Activated CD4-positive, alpha-beta T cell treated with anti-CD3 and anti-CD28 coated beads, Interleukin-10, Interleukin-2, amounts not matched to agents 100 ng/mL and 50 ng/mL, durations not matched to agents 16 hours and 8 hours (primary cell): ENCODE measurements around the gene ARHGEF26.
"Not testable (repeated sequence)": the region's sequence is repeated elsewhere in the genome, so short reads cannot be mapped to it uniquely, and the experiment has no call there.

Experiments
- DNase-seq: peaks from one replicate; pipeline ENCODE4 v3.0.0-alpha.2; 2020

ARHGEF26 gene

GRCh38 chr3:154120961-154121700 is at the start of gene ARHGEF26:
TSS of gene ARHGEF26 (plus strand) at chr3:154121390. CDS start at chr3:154121993, 603 bp downstream.
- DNase-seq: peak; percentile 84

- no peak for DNase-seq
Measured at GRCh38 chr3:154074966-154075365, 46.2 kb upstream of the ARHGEF26 start.

GRCh38 chr3:154078672-154079071 is 42.5 kb upstream of the ARHGEF26 start:
- no peak for DNase-seq

- no peak for DNase-seq
Measured at GRCh38 chr3:154081305-154081704, 39.9 kb upstream of the ARHGEF26 start.

GRCh38 chr3:154085071-154085470 is 36.1 kb upstream of the ARHGEF26 start:
- DNase-seq: no peak

DNA sequence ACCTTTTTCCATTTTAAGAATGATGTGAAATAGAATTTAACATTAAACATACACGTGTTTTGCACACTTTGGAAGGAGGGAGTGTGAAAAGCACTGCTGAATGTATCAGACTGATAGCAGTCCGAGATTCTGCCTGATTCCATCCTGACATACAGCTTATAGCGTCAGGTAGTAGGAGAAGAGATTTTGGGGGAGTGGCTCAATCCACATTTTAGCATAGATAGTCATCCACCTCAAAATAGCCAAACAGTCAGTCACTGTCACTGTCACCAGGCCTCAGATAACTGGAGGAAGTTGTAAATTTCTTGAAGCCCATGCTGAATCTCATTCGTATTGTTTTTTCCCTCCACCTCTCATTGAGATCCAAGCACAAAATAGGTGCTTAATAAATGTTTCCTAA is 35.4 kb upstream of the ARHGEF26 start:
- no peak for DNase-seq

DNA sequence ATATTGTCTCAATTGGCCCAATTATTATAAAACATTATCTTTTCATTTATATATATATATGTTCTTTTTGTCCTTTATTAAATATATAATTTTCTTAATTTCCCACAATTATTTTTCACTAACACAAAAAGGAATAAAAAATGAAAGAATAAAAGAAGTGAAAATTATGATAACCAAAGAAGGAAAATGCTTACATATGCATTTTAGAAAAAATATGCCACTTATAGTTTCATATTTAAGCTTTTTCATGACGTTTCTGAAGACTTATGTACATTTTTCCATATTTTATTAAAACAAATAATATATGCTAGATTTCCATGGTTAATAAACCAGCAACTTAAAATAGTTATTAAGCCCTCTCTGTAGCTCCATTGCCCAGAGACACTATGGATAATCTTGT is 34.9 kb upstream of the ARHGEF26 start:
- no peak for DNase-seq

DNA sequence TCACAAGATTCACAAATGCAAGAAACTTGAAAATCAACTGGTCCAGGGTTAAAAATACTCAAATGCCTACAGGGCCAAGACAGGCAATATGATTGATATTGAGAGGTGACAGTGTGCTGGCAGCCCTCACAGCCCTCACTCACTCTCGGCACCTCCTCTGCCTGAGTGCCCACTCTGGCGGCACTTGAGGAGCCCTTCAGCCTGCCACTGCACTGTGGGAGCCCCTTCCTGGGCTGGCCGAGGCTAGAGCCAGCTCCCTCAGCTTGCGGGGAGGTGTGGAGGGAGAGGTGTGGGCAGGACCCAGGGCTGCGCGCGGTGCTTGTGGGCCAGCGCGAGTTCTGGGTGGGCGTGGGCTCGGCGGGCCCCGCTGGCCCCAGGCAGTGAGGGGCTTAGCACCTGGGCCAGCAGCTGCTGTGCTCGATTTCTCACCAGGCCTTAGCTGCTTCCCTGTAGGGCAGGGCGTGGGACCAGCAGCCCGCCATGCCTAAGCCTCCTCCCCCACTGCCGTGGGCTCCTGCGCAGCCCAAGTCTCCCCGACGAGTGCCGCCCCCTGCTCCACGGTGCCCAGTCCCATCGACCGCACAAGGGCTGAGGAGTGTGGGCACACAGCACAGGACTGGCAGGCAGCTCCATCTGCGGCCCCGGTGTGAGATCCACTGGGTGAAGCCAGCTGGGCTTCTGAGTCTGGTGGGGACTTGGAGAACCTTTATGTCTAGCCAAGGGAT is 33.3 kb upstream of the ARHGEF26 start:
- DNase-seq: not testable (repeated sequence)

- DNase-seq: no peak
Measured at GRCh38 chr3:154089421-154090420, 31.5 kb upstream of the ARHGEF26 start.

GRCh38 chr3:154094051-154094450 is 27.1 kb upstream of the ARHGEF26 start:
- DNase-seq: no peak

DNA sequence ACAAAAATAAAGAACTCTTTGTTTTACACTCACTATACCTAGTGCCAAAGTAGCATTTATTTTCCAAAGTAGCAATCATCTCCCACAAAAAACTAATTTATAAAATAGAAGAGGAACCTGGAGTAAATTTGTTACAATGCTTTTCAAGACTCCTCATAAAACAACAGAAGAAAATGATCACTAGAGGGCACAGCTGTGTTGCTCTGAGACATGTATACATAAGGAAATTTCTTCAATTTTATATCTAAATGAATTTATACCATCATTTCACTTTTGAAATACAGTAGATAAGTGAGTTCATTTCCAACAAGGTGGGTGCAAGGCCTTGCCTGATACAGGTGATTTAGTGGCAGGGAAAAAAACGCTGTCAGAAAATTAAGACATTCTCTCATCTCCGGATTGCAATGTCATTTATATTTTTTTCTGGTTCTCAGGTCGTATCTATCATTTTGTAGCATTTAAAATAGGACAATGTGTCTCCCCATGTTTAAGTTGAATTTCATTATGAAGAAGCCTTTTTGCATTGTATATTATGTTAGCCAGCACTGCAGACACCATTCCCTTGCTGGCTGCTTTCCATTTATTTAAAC is 25.3 kb upstream of the ARHGEF26 start:
- no peak for DNase-seq

GRCh38 chr3:154098376-154098775 is 22.8 kb upstream of the ARHGEF26 start:
- DNase-seq: no peak

DNA sequence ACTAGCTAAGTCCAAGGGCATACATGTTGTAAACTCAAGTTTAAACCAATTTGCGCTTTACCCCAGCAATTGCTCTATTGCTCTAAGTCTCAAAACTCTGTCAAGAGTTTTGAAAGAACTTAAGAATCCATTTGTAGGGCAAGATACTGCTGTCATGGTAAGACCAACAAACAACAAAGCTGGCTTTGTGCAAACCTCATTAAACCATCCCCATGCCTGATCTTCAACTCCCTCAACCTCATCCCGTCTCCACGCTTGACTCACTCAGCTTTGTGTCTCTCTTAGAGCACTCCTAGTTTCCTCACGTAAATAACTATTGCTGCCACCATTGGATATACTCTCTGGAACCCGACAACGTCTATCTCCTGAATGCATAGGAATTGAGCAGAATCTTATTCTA is 20.6 kb upstream of the ARHGEF26 start:
- DNase-seq: no peak

DNA sequence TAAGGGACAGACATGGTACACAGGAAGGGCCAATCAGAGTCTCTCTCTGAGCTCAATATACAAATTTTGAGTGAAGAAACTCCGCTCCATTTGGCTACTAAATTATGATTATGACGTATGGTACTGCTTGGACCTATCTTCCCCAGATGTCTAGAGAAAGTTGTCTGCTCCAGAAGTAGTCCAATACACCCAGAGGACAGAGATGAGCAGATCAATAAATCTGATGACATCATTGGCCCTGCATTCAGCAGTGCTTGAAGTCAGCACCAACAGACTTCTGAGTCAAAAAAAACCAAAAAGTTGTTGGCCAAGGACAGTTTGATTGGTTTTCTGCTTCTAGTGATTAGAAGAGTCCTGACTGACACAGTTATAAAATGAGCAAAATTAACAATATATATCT is 19.9 kb upstream of the ARHGEF26 start:
- DNase-seq: no peak

DNA sequence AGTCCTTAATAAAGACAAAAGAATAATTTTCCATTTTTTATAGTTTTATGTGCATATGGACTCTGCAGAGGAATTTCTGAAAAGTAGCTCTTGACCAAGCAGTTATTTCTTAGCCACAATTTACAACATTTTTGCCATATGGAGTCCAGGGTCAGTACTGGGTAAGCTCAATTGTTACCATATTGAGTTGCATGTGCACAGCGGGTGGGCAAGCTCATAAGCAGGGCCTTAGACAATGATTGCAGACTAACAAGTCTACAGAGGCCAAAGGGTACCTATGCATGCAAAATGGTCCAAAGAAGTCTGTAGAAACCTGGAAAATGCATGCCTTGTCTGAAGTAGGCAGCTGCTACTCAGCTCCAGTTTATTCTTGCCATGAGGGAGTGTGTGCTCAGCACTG is 19.0 kb upstream of the ARHGEF26 start:
- no peak for DNase-seq

- no peak for DNase-seq
Measured at GRCh38 chr3:154105218-154105975, 15.8 kb upstream of the ARHGEF26 start.

DNA sequence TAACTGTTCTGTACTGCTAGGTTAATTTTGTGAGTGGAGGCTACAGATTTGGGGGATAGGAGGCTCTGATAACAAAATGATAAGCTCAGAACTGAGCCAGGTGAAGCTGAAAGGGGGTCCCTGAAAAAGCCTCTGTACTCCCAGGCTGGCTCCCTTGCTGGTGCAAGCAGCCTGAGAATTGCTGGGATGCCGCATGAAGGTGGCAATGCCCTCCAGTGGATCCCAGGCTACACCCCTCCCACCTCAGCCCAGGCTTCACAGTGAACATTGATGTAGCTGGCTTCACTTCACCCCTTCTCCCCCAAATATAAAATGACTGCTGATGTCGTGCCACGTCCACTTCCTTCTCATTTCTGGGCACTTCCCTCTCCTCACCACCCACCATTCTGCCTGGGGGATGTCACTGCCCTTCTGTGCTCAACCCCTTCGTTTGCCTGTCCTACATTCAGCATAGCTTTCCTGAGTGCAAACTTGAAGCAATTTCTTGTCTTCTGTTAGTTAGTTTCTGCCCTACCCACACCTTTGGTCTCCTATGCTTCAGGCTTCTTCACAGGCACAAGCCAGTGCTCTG is 9.7 kb upstream of the ARHGEF26 start:
- no peak for DNase-seq

DNA sequence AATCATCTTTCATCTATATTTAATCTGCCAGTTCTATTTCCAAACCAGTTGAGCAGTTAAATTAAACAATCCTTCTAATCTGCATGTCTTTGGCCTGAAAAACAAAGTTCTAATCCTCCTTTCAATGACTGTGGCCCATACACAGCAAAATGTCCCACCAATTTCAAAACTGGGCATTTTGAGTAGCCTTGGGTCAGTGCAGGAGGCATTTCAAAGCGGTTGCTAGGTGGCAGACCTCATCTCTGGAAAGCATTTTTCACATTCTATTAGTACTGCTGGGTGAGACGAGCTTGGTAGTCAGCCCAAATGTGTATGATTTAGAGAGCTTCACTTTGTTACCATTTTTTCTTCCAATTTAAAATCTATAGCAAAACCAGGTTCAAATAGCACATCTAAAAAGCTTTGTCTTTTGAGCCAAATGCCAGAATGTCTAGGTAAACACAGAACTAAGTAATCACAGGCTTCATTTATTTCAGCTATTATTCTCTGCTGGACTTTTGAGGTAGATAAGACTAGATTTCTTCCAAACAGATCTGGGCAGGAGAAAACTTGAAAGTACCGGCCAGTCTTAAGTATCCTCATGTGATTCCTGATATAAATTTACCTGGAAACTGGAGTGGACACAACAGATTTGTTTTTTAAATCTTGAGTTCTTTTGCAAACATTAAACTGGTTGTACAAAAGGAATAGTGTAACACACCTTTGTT is 8.9 kb upstream of the ARHGEF26 start:
- DNase-seq: no peak

DNA sequence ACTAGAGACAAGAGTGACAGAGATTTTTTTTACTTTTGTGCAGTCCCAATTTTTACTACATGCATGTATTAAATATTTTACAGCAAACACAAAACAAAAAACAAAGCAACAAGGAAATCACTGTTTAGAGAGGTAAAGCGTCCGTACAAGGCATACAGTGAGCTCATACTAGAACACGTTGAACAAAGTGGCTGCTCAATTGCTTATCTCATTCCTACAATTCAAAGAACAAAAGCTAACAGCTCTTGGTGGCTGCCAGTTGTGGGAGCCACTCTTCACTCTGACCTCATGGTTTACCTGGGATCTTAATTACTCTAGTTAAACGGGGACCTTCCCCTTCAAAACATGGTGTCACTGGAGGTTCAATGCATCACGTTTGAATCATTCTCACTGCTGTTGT is 7.6 kb upstream of the ARHGEF26 start:
- no peak for DNase-seq

DNA sequence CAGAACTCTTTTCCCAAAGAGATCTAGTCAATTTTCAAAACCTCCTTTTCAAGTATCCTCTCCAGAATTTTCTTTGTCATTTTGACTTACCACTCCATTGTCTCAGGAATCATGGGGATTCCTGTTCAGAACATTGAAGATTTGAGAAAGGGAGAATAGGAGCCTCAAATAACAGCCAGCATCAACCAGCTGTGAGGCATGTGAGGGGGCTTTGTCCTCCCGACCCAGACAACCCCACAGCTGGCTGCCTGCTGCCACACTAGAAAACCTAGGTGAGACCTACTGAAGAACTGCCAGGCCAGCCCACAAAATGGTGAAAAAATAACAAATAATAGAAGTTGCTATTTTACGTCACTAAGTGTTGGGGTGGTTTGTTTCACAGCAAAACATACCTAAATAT is 5.9 kb upstream of the ARHGEF26 start:
- no peak for DNase-seq

- no peak for DNase-seq
Measured at GRCh38 chr3:154119951-154120350, 1.2 kb upstream of the ARHGEF26 start.
